HEK293 (cell line): ENCODE measurements around the gene CWH43.
"Not testable (repeated sequence)": the region's sequence is repeated elsewhere in the genome, so short reads cannot be mapped to it uniquely, and the experiment has no call there.

Experiments
- CTCF ChIA-PET: fragments of 350-600 bp; formaldehyde crosslinking; extraction: SDS; loops from one replicate; lab custom pipeline; 2021; ENCODE audit warnings: antibody characterized with exemption; lab: Yijun Ruan, JAX
- POLR2A ChIA-PET: fragments of 300-600 bp; formaldehyde crosslinking; extraction: SDS; loops from one replicate; lab custom pipeline; 2020; ENCODE audit warnings: antibody characterized with exemption, inconsistent platforms; lab: Yijun Ruan, JAX
- H3K27ac ChIP-seq: fragments of 200-500 bp; sonication (Bioruptor generic); 2 replicates; pipeline ENCODE4 v1.5.1; 2014; ENCODE audit warnings: low read depth, low read length, control low read depth, inconsistent platforms; ENCODE audit errors: extremely low read depth
- H3K36me3 ChIP-seq, 2 experiments: fragments of 200-500 bp in 1 of 2; sonication (Bioruptor generic) in 1 of 2; 1 replicate in 1 of 2; 2 replicates in 1 of 2; pipeline ENCODE4 v1.5.1; 2014 to 2017; ENCODE audit warnings: inconsistent platforms in 2 of 2, low read length in 2 of 2; ENCODE audit not compliant: control insufficient read depth in 2 of 2, insufficient read depth in 1 of 2
- H3K4me1 ChIP-seq: fragments of 200-500 bp; sonication (Bioruptor generic); 2 replicates; pipeline ENCODE4 v1.5.1; 2014; ENCODE audit warnings: mild to moderate bottlenecking, low read length, inconsistent platforms; ENCODE audit not compliant: control insufficient read depth, insufficient read depth
- H3K4me3 ChIP-seq: 2 replicates; pipeline ENCODE4 v1.5.1; 2011; ENCODE audit warnings: low read depth, mild to moderate bottlenecking, control low read depth, low read length, moderate library complexity
- H3K9me3 ChIP-seq: fragments of 200-500 bp; sonication (Bioruptor generic); 2 replicates; pipeline ENCODE4 v1.5.1; 2014; ENCODE audit warnings: low read depth, low read length, inconsistent platforms; ENCODE audit not compliant: control insufficient read depth, insufficient read depth
- ZNF140 ChIP-seq: fragments of 450-650 bp; formaldehyde crosslinking; IDR thresholded peaks from 2 replicates; pipeline ENCODE4 v1.5.1; 2016; ENCODE audit warnings: missing biosample characterization, missing genetic modification characterization
- ZNF530 ChIP-seq: fragments of 450-650 bp; formaldehyde crosslinking; IDR thresholded peaks from 2 replicates; pipeline ENCODE4 v1.5.1; 2016; ENCODE audit warnings: low read depth, missing biosample characterization, missing genetic modification characterization

The CWH43 gene

DNA sequence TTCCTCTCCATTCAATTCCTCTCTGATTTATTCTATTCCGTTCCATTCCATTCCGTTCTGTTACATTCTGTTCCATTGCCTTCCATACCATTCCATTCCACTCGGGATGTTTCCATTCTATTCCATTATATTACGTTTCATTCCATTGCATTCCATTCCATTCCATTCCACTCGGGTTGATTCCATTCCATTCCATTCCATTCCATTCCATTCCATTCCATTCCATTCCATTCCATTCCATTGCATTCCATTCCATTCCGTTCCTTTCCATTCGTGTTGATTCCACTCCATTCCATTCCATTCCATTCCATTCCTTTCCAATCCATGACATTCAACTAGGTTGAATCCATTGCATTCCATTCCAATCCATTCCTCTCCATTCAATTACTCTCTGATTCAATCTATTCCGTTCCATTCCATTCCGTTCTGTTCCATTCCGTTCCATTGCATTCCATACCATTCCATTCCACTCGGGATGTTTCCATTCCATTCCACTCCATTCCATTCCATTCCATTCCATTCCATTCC, 106.6 kb downstream of the CWH43 start:
- H3K9me3 ChIP-seq, POLR2A ChIA-PET, H3K4me3 ChIP-seq, H3K36me3 ChIP-seq, CTCF ChIA-PET, H3K27ac ChIP-seq, H3K4me1 ChIP-seq: not testable (repeated sequence)
- TF ChIP-seq ZNF530 (tag by site-specific recombination), result 0 out of 2 replicates have a peak, but pooled peaks have one; percentile 35

DNA sequence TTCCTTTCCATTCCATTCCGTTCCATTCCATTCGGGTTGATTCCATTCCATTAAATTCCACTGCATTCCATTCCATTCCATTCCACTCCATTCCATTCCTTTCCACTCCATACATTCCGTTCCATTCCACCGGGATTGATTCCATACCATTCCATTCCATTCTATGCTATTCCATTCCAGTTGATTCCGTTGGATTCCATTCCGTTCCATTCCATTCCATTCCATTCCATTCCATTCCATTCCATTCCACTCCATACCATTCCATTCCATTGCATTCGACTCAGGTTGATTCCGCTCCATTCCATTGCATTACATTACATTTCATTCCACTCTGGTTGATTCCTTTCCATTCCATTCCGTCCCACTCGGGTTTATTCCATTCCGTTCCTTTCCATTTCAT, 110.1 kb downstream of the CWH43 start:
- H3K9me3 ChIP-seq, H3K4me1 ChIP-seq, H3K36me3 ChIP-seq, POLR2A ChIA-PET, CTCF ChIA-PET, H3K4me3 ChIP-seq, H3K27ac ChIP-seq: not testable (repeated sequence)
- TF ChIP-seq ZNF140, result 0 out of 2 replicates have a peak, but pooled peaks have one; percentile 2

DNA sequence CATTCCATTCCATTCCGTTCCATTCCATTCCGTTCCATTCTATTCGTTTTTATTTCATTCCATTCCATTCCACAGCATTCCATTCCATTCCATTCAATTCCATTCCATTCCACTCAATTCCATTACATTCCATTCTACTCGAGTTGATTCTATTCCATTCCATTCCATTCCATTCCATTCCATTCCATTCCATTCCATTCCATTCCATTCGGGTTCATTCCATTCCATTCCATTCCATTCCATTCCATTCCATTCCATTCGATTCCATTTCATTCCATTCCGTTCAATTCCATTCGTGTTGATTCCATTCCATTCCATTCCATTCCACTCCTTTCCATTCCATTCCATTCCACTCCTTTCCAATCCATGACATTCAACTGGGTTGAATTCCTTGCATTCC, 110.6 kb downstream of the CWH43 start:
- H3K4me3 ChIP-seq, H3K4me1 ChIP-seq, H3K36me3 ChIP-seq, CTCF ChIA-PET, H3K9me3 ChIP-seq, POLR2A ChIA-PET, H3K27ac ChIP-seq: not testable (repeated sequence)
- TF ChIP-seq ZNF140, result 0 out of 2 replicates have a peak, but pooled peaks have one; percentile 0

DNA sequence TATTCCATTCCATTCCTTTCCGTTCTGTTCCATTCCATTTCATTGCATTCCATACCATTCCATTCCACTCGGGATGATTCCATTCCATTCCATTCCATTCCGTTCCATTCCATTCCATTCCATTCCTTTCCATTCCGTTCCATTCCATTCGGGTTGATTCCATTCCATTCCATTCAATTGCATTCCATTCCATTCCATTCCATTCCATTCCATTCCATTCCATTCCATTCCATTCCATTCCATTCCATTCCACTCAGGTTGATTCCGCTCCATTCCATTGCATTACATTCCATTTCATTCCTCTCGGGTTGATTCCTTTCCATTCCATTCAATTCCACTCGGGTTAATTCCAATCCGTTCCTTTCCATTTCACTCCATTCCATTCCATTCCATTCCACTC, 111.0 kb downstream of the CWH43 start:
- H3K36me3 ChIP-seq, H3K4me3 ChIP-seq, H3K9me3 ChIP-seq, H3K4me1 ChIP-seq, H3K27ac ChIP-seq, CTCF ChIA-PET, POLR2A ChIA-PET: not testable (repeated sequence)

DNA sequence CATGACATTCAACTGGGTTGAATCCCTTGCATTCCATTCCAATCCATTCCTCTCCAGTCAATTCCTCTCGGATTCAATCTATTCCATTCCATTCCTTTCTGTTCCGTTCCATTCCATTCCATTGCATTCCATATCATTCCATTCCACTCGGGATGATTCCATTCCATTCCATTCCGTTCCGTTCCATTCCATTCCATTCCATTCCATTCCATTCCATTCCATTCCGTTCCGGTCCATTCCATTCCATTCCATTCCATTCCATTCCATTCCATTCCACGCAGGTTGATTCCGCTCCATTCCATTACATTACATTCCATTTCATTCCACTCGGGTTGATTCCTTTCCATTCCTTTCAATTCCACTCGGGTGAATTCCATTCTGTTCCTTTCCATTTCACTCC, 111.4 kb downstream of the CWH43 start:
- H3K27ac ChIP-seq, POLR2A ChIA-PET, H3K36me3 ChIP-seq, H3K9me3 ChIP-seq, H3K4me1 ChIP-seq, CTCF ChIA-PET, H3K4me3 ChIP-seq: not testable (repeated sequence)

DNA sequence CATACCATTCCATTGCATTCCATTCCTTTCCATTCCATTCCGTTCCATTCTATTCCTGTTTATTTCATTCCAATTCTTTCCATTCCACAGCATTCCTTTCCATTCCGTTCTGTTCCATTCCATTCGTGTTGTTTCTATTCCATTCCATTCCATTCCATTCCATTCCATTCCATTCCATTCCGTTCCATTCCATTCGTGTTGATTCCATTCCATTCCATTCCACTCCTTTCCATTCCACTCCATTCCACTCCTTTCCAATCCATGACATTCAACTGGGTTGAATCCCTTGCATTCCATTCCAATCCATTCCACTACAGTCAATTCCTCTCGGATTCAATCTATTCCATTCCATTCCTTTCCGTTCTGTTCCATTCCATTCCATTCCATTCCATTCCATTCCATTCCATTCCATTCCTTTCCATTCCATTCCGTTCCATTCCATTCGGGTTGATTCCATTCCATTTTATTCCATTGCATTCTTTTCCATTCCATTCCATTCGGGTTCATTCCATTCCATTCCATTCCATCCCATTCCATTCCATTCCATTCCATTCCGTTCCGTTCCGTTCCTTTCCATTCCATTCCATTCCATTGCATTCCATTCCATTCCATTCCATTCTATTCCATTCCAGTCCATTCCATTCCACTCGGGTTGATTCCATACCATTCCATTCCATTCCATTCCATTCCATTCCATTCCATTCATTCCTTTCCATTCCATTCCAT, 112.1 kb downstream of the CWH43 start:
- H3K36me3 ChIP-seq, POLR2A ChIA-PET, CTCF ChIA-PET, H3K4me3 ChIP-seq, H3K9me3 ChIP-seq, H3K27ac ChIP-seq, H3K4me1 ChIP-seq: not testable (repeated sequence)

DNA sequence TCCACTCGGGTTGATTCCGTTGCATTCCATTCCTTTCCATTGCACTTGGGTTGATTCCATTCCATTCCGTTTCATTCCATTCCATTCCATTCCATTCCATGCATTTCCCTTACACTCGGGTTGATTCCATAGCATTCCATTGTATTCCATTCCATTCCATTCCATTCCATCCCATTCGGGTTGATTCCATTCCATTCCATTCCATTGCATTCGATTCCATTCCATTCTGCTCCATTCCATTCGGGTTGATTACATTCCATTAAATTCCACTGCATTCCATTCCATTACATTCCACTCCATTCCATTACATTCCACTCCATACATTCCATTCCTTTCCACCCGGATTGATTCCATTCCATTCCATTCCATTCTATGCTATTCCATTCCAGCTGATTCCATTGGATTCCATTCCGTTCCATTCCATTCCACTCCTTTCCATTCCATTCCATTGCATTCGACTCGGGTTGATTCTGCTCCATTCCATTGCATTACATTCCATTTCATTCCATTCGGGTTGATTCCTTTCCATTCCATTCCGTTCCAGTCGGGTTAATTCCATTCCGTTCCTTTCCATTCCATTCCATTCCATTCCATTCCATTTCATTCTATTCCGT, 113.9 kb downstream of the CWH43 start:
- H3K27ac ChIP-seq, POLR2A ChIA-PET, H3K36me3 ChIP-seq: not testable (repeated sequence)

DNA sequence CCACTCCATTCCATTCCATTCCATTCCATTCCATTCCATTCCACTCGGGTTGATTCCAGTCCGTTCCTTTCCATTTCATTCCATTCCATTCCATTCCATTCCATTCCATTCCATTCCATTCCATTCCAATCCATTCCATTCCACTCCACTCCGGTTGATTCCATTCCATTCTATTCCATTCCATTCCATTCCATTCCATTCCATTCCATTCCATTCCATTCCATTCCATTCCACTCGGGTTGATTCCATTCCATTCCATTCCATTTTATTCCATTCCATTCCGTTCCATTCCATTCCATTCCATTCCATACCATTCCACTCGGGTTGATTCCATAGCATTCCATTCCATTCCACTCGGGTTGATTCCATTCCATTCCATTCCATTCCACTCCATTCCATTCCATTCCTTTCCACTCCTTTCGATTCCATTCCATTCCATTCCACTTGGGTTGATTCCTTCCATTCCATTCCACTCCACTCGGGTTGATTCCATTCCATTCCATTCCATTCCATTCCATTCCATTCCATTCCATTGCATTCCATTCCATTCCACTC, 116.3 kb downstream of the CWH43 start:
- H3K4me3 ChIP-seq, H3K36me3 ChIP-seq, H3K4me1 ChIP-seq, POLR2A ChIA-PET, H3K27ac ChIP-seq, H3K9me3 ChIP-seq, CTCF ChIA-PET: not testable (repeated sequence)

More for the DNA sequence above, 113.9 kb downstream of the CWH43 start:
- CTCF ChIA-PET, H3K4me1 ChIP-seq, H3K9me3 ChIP-seq, H3K4me3 ChIP-seq: not testable (repeated sequence)

DNA sequence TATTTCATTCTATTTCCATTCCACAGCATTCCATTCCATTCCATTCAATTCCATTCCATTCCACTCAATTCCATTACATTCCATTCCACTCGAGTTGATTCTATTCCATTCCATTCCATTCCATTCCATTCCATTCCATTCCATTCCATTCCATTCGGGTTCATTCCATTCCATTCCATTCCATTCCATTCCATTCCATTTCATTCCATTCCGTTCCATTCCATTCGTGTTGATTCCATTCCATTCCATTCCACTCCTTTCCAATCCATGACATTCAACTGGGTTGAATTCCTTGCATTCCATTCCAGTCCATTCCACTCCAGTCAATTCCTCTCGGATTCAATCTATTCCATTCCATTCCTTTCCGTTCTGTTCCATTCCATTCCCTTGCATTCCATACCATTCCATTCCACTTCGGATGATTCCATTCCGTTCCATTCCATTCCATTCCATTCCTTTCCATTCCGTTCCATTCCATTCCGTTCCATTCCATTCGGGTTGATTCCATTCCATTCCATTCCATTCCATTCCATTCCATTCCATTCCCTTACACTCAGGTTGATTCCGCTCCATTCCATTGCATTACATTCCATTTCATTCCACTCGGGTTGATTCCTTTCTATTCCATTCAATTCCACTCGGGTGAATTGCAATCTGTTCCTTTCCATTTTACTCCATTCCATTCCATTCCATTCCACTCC, 117.5 kb downstream of the CWH43 start:
- H3K36me3 ChIP-seq, H3K27ac ChIP-seq, CTCF ChIA-PET, H3K9me3 ChIP-seq, H3K4me1 ChIP-seq, H3K4me3 ChIP-seq, POLR2A ChIA-PET: not testable (repeated sequence)

DNA sequence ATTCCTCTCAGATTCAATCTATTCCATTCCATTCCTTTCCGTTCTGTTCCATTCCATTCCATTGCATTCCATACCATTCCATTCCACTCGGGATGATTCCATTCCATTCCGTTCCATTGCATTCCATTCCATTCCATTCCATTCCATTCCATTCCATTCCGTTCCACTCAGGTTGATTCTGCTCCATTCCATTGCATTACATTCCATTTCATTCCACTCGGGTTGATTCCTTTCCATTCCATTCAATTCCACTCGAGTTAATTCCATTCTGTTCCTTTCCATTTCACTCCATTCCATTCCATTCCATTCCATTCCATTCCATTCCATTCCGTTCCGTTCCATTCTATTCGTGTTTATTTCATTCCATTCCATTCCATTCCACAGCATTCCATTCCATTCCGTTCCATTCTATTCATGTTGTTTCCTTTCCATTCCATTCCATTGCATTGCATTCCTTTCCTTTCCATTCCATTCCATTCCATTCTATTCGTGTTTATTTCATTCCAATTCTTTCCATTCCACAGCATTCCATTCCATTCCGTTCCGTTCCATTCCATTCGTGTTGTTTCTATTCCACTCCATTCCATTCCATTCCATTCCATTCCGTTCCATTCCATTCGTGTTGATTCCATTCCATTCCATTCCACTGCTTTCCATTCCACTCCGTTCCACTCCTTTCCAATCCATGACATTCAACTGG, 118.3 kb downstream of the CWH43 start:
- H3K4me1 ChIP-seq, H3K9me3 ChIP-seq, H3K36me3 ChIP-seq, POLR2A ChIA-PET, CTCF ChIA-PET, H3K4me3 ChIP-seq, H3K27ac ChIP-seq: not testable (repeated sequence)
